SK-N-SH (cell line): ENCODE data around the gene IRF1. TPM values are rescaled to one million over a fixed set of nuclear protein-coding genes. Genes with fewer than 3 reads are reported as not detected.

Source experiments
- CTCF ChIA-PET: fragments of 300-600, 350-600 bp; formaldehyde crosslinking; extraction: SDS; loops from one replicate; lab custom pipeline; 2021; lab: Yijun Ruan, JAX
- POLR2A ChIA-PET: fragments of 350-600 bp; sonication (Branson Sonifier 250); formaldehyde crosslinking; extraction: SDS; loops from one replicate; lab custom pipeline; 2020; ENCODE audit warnings: antibody characterized with exemption, inconsistent platforms; lab: Yijun Ruan, JAX
- DNase-seq: peaks from one replicate; pipeline ENCODE4 v3.0.0; 2012
- H2AFZ ChIP-seq: fragments of 200-600 bp; sonication (generic); 2 replicates; pipeline ENCODE4 v1.8.1; 2016; ENCODE audit warnings: antibody characterized with exemption, mild to moderate bottlenecking, low read depth
- H3F3A ChIP-seq: fragments of 200-600 bp; sonication (generic); replicated peaks from 2 replicates; pipeline ENCODE3; 2016; ENCODE audit warnings: antibody characterized with exemption, mild to moderate bottlenecking; ENCODE audit not compliant: insufficient read depth
- H3K27ac ChIP-seq, 2 experiments: fragments of 200-500 bp in 1 of 2; fragments of 200-600 bp in 1 of 2; sonication (Bioruptor generic) in 1 of 2; sonication (generic), shearing (Covaris generic) in 1 of 2; 2 replicates each; pipeline versions ENCODE4 v1.5.1 to v1.6.1; 2014 to 2016; ENCODE audit warnings: low read depth in 2 of 2, inconsistent platforms in 1 of 2, low read length in 1 of 2, mild to moderate bottlenecking in 1 of 2, mixed read lengths in 1 of 2
- H3K27me3 ChIP-seq: fragments of 200-600 bp; sonication (generic), shearing (Covaris generic); 2 replicates; pipeline ENCODE4 v1.6.1; 2016; ENCODE audit warnings: mixed run types; ENCODE audit not compliant: insufficient read depth
- H3K36me3 ChIP-seq, 2 experiments: fragments of 200-500 bp in 1 of 2; fragments of 200-600 bp in 1 of 2; sonication (Bioruptor generic) in 1 of 2; sonication (generic) in 1 of 2; replicated peaks in 1 of 2; 2 replicates each; pipeline versions ENCODE3 to v1.5.1; 2014 to 2016; ENCODE audit warnings: low read length in 1 of 2, mild to moderate bottlenecking in 1 of 2; ENCODE audit not compliant: insufficient read depth in 2 of 2, control insufficient read depth in 1 of 2
- H3K4me1 ChIP-seq, 2 experiments: fragments of 200-500 bp in 1 of 2; fragments of 200-600 bp in 1 of 2; sonication (Bioruptor generic) in 1 of 2; sonication (generic), shearing (Covaris generic) in 1 of 2; 2 replicates each; pipeline versions ENCODE4 v1.5.1 to v1.6.1; 2014 to 2016; ENCODE audit warnings: low read depth in 1 of 2, low read length in 1 of 2, mixed run types in 1 of 2; ENCODE audit not compliant: insufficient read depth in 2 of 2, control insufficient read depth in 1 of 2
- H3K4me2 ChIP-seq: fragments of 200-600 bp; sonication (generic), shearing (Covaris generic); 2 replicates; pipeline ENCODE4 v1.6.1; 2017; ENCODE audit warnings: mixed run types
- H3K4me3 ChIP-seq, 2 experiments: fragments of 200-500 bp in 1 of 2; fragments of 200-600 bp in 1 of 2; sonication (Bioruptor generic) in 1 of 2; sonication (generic), shearing (Covaris generic) in 1 of 2; 2 replicates each; pipeline versions ENCODE4 v1.5.1 to v1.8.1; 2014 to 2016; ENCODE audit warnings: low read depth in 2 of 2, inconsistent platforms in 1 of 2, low read length in 1 of 2, mild to moderate bottlenecking in 1 of 2, mixed read lengths in 1 of 2, moderate library complexity in 1 of 2
- H3K79me2 ChIP-seq: fragments of 200-600 bp; sonication (generic); 2 replicates; pipeline ENCODE4 v1.8.1; 2017; ENCODE audit warnings: mild to moderate bottlenecking; ENCODE audit not compliant: insufficient read depth
- H3K9ac ChIP-seq: fragments of 200-600 bp; sonication (generic); 2 replicates; pipeline ENCODE4 v1.6.1; 2017; ENCODE audit warnings: mixed run types
- H3K9me2 ChIP-seq: fragments of 200-600 bp; sonication (generic); 2 replicates; pipeline ENCODE4 v1.6.1; 2017; ENCODE audit warnings: mixed run types
- H3K9me3 ChIP-seq: fragments of 200-600 bp; sonication (generic); 2 replicates; pipeline ENCODE4 v1.6.1; 2017; ENCODE audit warnings: mixed run types, mild to moderate bottlenecking, moderate library complexity
- H4K20me1 ChIP-seq: fragments of 200-600 bp; sonication (generic); 2 replicates; pipeline ENCODE4 v1.6.1; 2017; ENCODE audit warnings: mild to moderate bottlenecking, mixed run types; ENCODE audit not compliant: insufficient read depth
- EP300 ChIP-seq, 2 experiments: IDR thresholded peaks; 2 replicates each; pipeline versions ENCODE4 v1.4.0 to v1.6.1; 2012; ENCODE audit warnings: borderline replicate concordance in 1 of 2, low read depth in 1 of 2, low read length in 1 of 2
- EZH2phosphoT487 ChIP-seq: fragments of 200-600 bp; sonication (generic); IDR thresholded peaks from 2 replicates; pipeline ENCODE4 v1.6.1; 2017; ENCODE audit warnings: low read depth, mixed run types, mild to moderate bottlenecking, antibody characterized with exemption, moderate library complexity, borderline replicate concordance
- FOXJ3 ChIP-seq: sonication (generic); formaldehyde crosslinking; IDR thresholded peaks from 2 replicates; pipeline ENCODE4 v1.5.1; 2020; ENCODE audit warnings: mild to moderate bottlenecking, missing genetic modification reagents
- FOXM1 ChIP-seq: IDR thresholded peaks from 2 replicates; pipeline ENCODE4 v1.4.0; 2012; ENCODE audit warnings: low read depth, mild to moderate bottlenecking
- GABPA ChIP-seq: IDR thresholded peaks from 2 replicates; pipeline ENCODE4 v1.4.0; 2012; ENCODE audit warnings: low read depth, mild to moderate bottlenecking
- GATA2 ChIP-seq: sonication (generic); formaldehyde crosslinking; IDR thresholded peaks from 2 replicates; pipeline ENCODE4 v1.5.0; 2020; ENCODE audit warnings: mild to moderate bottlenecking, missing genetic modification reagents
- IRF3 ChIP-seq: fragments of 150-350 bp; IDR thresholded peaks from 2 replicates; pipeline ENCODE4 v1.6.1; 2016; ENCODE audit warnings: mild to moderate bottlenecking, low read depth, low read length
- MEF2A ChIP-seq: IDR thresholded peaks from 2 replicates; pipeline ENCODE4 v1.4.0; 2012; ENCODE audit warnings: low read depth, borderline replicate concordance
- NFIC ChIP-seq: IDR thresholded peaks from 2 replicates; pipeline ENCODE4 v1.4.0; 2012; ENCODE audit warnings: borderline replicate concordance
- NRF1 ChIP-seq: IDR thresholded peaks from 2 replicates; pipeline ENCODE4 v1.6.1; 2012; ENCODE audit warnings: low read depth, mild to moderate bottlenecking, low read length
- POLR2AphosphoS5 ChIP-seq: IDR thresholded peaks from 2 replicates; pipeline ENCODE4 v1.6.1; 2012; ENCODE audit warnings: low read depth, low read length
- RAD21 ChIP-seq: IDR thresholded peaks from 2 replicates; pipeline ENCODE4 v1.6.1; 2012; ENCODE audit warnings: mild to moderate bottlenecking, low read length
- REST ChIP-seq: IDR thresholded peaks from 2 replicates; pipeline ENCODE4 v1.6.1; 2012; ENCODE audit warnings: mild to moderate bottlenecking, low read depth, low read length, moderate library complexity
- RXRA ChIP-seq: IDR thresholded peaks from 2 replicates; pipeline ENCODE4 v1.4.0; 2012; ENCODE audit warnings: low read depth, mild to moderate bottlenecking, borderline replicate concordance
- TAF1 ChIP-seq: IDR thresholded peaks from 2 replicates; pipeline ENCODE4 v1.6.1; 2012; ENCODE audit warnings: low read depth, mild to moderate bottlenecking, low read length, moderate library complexity, borderline replicate concordance
- TCF12 ChIP-seq: IDR thresholded peaks from 2 replicates; pipeline ENCODE4 v1.4.0; 2012
- TEAD4 ChIP-seq: IDR thresholded peaks from 2 replicates; pipeline ENCODE4 v1.4.0; 2012; ENCODE audit warnings: mild to moderate bottlenecking, borderline replicate concordance; ENCODE audit not compliant: insufficient read depth
- USF1 ChIP-seq: IDR thresholded peaks from 2 replicates; pipeline ENCODE4 v1.4.0; 2012; ENCODE audit warnings: low read depth, borderline replicate concordance
- whole genome bisulfite sequencing: methylation state at CpG from one replicate; pipeline ENCODE4 v1.1.6; 2017; ENCODE audit warnings: low lambda C conversion rate; 5-methylcytosine and 5-hydroxymethylcytosine counted together
- polyA plus RNA-seq, 3 experiments: library from polyadenylated mRNA; depleted of rRNA; stranded (reverse); fragments of >200 nt; gene quantifications; 2 replicates each; pipeline ENCODE4 v1.2.3, GENCODE V29; 2012

Gene IRF1
- polyA plus RNA-seq, 1 of the 3 experiments (the other 2 are of a cell fraction) = 15.2 TPM

- no peak for TF ChIP-seq IRF3
- TF ChIP-seq EP300 (IDR thresholded peaks at IDR 0.05; ENCODE audit: borderline replicate concordance in 1 of 2, low read depth in 1 of 2, low read length in 1 of 2) = no peak
- no peak for TF ChIP-seq RAD21
- no peak for TF ChIP-seq FOXM1
- TF ChIP-seq USF1 = no peak
- TF ChIP-seq EZH2phosphoT487 = no peak
- TF ChIP-seq MEF2A = no peak
- TF ChIP-seq GABPA = no peak
- TF ChIP-seq FOXJ3 (CRISPR knock-in tag) = no peak
- TF ChIP-seq TEAD4 = no peak
- no peak for TF ChIP-seq NFIC
- TF ChIP-seq REST = no peak
- TF ChIP-seq NRF1 = no peak
- no peak for TF ChIP-seq POLR2AphosphoS5
- TF ChIP-seq GATA2 (CRISPR knock-in tag) = no peak
- no peak for TF ChIP-seq RXRA
- TF ChIP-seq TAF1 = no peak
- TF ChIP-seq TCF12 = no peak
- ChIA-PET CTCF (interaction anchor here (1.0 to 1.1 kb wide), 4 partner anchors 25 to 91 kb away, joined by 3 to 5 read pairs (median 4); no protein-coding TSS in a partner anchor), POLR2A (interaction anchor here (0.6 kb wide), 1 partner anchor 107 kb away, joined by 3 read pairs; no protein-coding TSS in a partner anchor)
- Histone ChIP-seq H3K4me2 (no peak overlapping the region), H3K9ac (no peak overlapping the region), H4K20me1 (no peaks in the 10 kb centered on the region), H2AFZ (no peak overlapping the region), H3K9me2 (no peaks in the 10 kb centered on the region), H3K9me3 (no peaks in the 10 kb centered on the region), H3K27ac (no peak overlapping the region), H3K4me3 (no peak overlapping the region), H3K4me1 (peaks cover 3 to 20% of the 10 kb centered on the region in 2 experiments; a peak in 3 of 4 replicates), H3K27me3 (no peaks in the 10 kb centered on the region), H3F3A (peaks cover 3% of the 10 kb centered on the region), H3K79me2 (no peaks in the 10 kb centered on the region), H3K36me3 (no peaks in the 10 kb centered on the region)
- no peak for DNase-seq
- WGBS = no CpG with 5 or more reads among the region's 2 CpGs
Observed at GRCh38 chr5:132435886-132436285, 54.7 kb downstream of the IRF1 start.
